Bone marrow (tissue), 2 donors: ENCODE measurements around the gene KLF4.
"Not testable (repeated sequence)": the region's sequence is repeated elsewhere in the genome, so short reads cannot be mapped to it uniquely, and the experiment has no call there.

Experiments
- DNase-seq, 2 donors: peaks; one replicate each; lab custom pipeline; 2025; lab: John Stamatoyannopoulos, UW

KLF4 gene

GRCh38 chr9:107489687-107490605 is at the start of gene KLF4:
Gene KLF4, minus strand, starts transcription at chr9:107489769. Its CDS starts 597 bp downstream, at chr9:107489172.
- peak in 1 of 2 donors; percentile 98 for DNase-seq

- DNase-seq: no peak
These were observed 46.9 kb upstream of the KLF4 start for GRCh38 chr9:107536462-107536861.

- no peak for DNase-seq
These were observed 45.0 kb upstream of the KLF4 start for GRCh38 chr9:107534510-107535078.

GRCh38 chr9:107530679-107531078 is 41.1 kb upstream of the KLF4 start:
- no peak for DNase-seq

GRCh38 chr9:107528686-107529085 is 39.1 kb upstream of the KLF4 start:
- DNase-seq: no peak

- no peak for DNase-seq
These were observed 34.0 kb upstream of the KLF4 start for GRCh38 chr9:107523539-107523938.

GRCh38 chr9:107520186-107520585 is 30.6 kb upstream of the KLF4 start:
- no peak for DNase-seq

GRCh38 chr9:107518037-107518807 is 28.7 kb upstream of the KLF4 start:
- no peak for DNase-seq

GRCh38 chr9:107513464-107514100 is 24.0 kb upstream of the KLF4 start:
- no peak for DNase-seq

- peak in 1 of 2 donors; percentile 8 for DNase-seq
These were observed 15.3 kb upstream of the KLF4 start for GRCh38 chr9:107504585-107505455.

- DNase-seq: no peak
These were observed 12.9 kb upstream of the KLF4 start for GRCh38 chr9:107502464-107502863.

- not testable (repeated sequence) for DNase-seq
These were observed 11.0 kb upstream of the KLF4 start for GRCh38 chr9:107500421-107501200.

- no peak for DNase-seq
These were observed 7.4 kb upstream of the KLF4 start for GRCh38 chr9:107496976-107497375.

GRCh38 chr9:107492381-107492970 is 2.9 kb upstream of the KLF4 start:
- no peak for DNase-seq

GRCh38 chr9:107491081-107492053 is 1.8 kb upstream of the KLF4 start:
- DNase-seq: no peak

- DNase-seq: not testable (repeated sequence)
These were observed 1.0 kb upstream of the KLF4 start for GRCh38 chr9:107490606-107490970.

GRCh38 chr9:107489144-107489673 is 360 bp downstream of the KLF4 start:
- DNase-seq: no peak

- DNase-seq: peak in 1 of 2 donors; percentile 80
These were observed 1.0 kb downstream of the KLF4 start for GRCh38 chr9:107488375-107489143.
